ENCODE results near the gene MUC5B. TPM values are rescaled to one million over a fixed set of nuclear protein-coding genes. Genes with fewer than 3 reads are reported as not detected.

The MUC5B gene
- total and polyA plus RNA-seq, 2 of the 13 experiments (the other 11 are each of a cell fraction or from before 2014, with no cell fraction given), result 0.01 TPM; not detected in 1

GRCh38 chr11:1202154-1202775 is 20.6 kb upstream of the MUC5B start (continued):
- no peak for TF ChIP-seq CEBPB (IDR thresholded peaks at IDR 0.05; ENCODE audit: borderline replicate concordance, low read depth, low read length)
- no peak for TF ChIP-seq KDM1A (CRISPR knock-in tag; IDR thresholded peaks at IDR 0.05)
- TF ChIP-seq SIN3A (IDR thresholded peaks at IDR 0.05; ENCODE audit: borderline replicate concordance, low read depth, low read length), result no peak
- TF ChIP-seq, protein P1, sequence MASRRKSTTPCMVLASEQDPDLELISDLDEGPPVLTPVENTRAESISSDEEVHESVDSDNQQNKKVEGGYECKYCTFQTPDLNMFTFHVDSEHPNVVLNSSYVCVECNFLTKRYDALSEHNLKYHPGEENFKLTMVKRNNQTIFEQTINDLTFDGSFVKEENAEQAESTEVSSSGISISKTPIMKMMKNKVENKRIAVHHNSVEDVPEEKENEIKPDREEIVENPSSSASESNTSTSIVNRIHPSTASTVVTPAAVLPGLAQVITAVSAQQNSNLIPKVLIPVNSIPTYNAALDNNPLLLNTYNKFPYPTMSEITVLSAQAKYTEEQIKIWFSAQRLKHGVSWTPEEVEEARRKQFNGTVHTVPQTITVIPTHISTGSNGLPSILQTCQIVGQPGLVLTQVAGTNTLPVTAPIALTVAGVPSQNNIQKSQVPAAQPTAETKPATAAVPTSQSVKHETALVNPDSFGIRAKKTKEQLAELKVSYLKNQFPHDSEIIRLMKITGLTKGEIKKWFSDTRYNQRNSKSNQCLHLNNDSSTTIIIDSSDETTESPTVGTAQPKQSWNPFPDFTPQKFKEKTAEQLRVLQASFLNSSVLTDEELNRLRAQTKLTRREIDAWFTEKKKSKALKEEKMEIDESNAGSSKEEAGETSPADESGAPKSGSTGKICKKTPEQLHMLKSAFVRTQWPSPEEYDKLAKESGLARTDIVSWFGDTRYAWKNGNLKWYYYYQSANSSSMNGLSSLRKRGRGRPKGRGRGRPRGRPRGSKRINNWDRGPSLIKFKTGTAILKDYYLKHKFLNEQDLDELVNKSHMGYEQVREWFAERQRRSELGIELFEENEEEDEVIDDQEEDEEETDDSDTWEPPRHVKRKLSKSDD (CRISPR knock-in tag; IDR thresholded peaks at IDR 0.05; ENCODE audit: low read depth), result no peak
- TF ChIP-seq MYC (CRISPR knock-in tag; IDR thresholded peaks at IDR 0.05; ENCODE audit: borderline replicate concordance), result no peak
- no peak for TF ChIP-seq ZNF350 (CRISPR knock-in tag; IDR thresholded peaks at IDR 0.05; ENCODE audit: borderline replicate concordance, low read depth)

- 42% methylated on average over 5 of the region's 32 CpGs for WGBS (ENCODE audit: low lambda C conversion rate)
- H2AFZ ChIP-seq (ENCODE audit: low read length), result no peak overlapping the region
- H3K27ac ChIP-seq (ENCODE audit: extremely low read length, insufficient read depth, low read length), result no peak overlapping the region
- DNase-seq (ENCODE audit: low spot score) (peak; percentile 24), FAIRE-seq (no peak), ATAC-seq (peak; percentile 80)
- H4K20me1 ChIP-seq (ENCODE audit: insufficient read depth, low read length), result no peaks in the 10 kb centered on the region
- ChIA-PET POLR2A (interaction anchor here (0.8 kb wide), 1 partner anchor 312 kb away, joined by 3 read pairs; no protein-coding TSS in a partner anchor), CTCF (ENCODE audit: low intra/inter-chr PET ratio, low total read pairs) (interaction anchor here (1.4 to 1.5 kb wide), 2 partner anchors 30 to 312 kb away, joined by 4 to 11 read pairs; no protein-coding TSS in a partner anchor)
- H3K4me1 ChIP-seq (ENCODE audit: insufficient read depth, low read length), result 0 out of 2 replicates have a peak, but pooled peaks cover 3% of the 10 kb centered on the region
- no peak overlapping the region; the same call in 1 of the 2 replicates for H3K4me2 ChIP-seq (ENCODE audit: low read depth, low read length)
- H3K36me3 ChIP-seq (replicated peaks in 1 of 2; ENCODE audit: control insufficient read depth in 1 of 2, insufficient read depth in 2 of 2, low read length in 2 of 2), result no peaks in the 10 kb centered on the region
- no peak overlapping the region for H3K9ac ChIP-seq (ENCODE audit: insufficient read depth, low read depth, low read length)
- in situ Hi-C loops (cut with HindIII; ENCODE audit: extremely low pct_ligation_motif_present, low pct_unique_long_range_greater_than_20kb) (no loop called here), intact Hi-C loops (cut with micrococcal nuclease; ENCODE audit: unreplicated experiment) (loop anchor here (1.0 to 10.0 kb wide), 3 partner anchors 30 to 312 kb away; no protein-coding TSS in a partner anchor)
- no TSS peak for BruUV-seq (replicated peaks)
- H3K27me3 ChIP-seq (ENCODE audit: control insufficient read depth in 1 of 2, insufficient read depth in 2 of 2, low read length in 2 of 2), result peaks cover 48 to 83% of the 10 kb centered on the region in 2 experiments
- no peaks in the 10 kb centered on the region for H3K9me3 ChIP-seq (ENCODE audit: low read length)
- no peaks in the 10 kb centered on the region for H3K79me2 ChIP-seq (ENCODE audit: insufficient read depth, low read length)
- H3K4me3 ChIP-seq (replicated peaks in 1 of 3; ENCODE audit: insufficient read depth in 1 of 3, low read depth in 2 of 3, low read length in 3 of 3), result peak overlapping the region in 1 of 3 experiments; percentile 21; a peak in 1 of 6 replicates
- TF ChIP-seq MAX (IDR thresholded peaks at IDR 0.05) (peak; percentile 36; the same call in 1 of the 2 replicates), ZBED4 (CRISPR knock-in tag; IDR thresholded peaks at IDR 0.05; ENCODE audit: borderline replicate concordance) (0 out of 2 replicates have a peak, but pooled peaks have one; percentile 39), MYC (CRISPR knock-in tag; IDR thresholded peaks at IDR 0.05; ENCODE audit: borderline replicate concordance) (peak; percentile 29; the same call in 1 of the 2 replicates), KLF16 (CRISPR knock-in tag; IDR thresholded peaks at IDR 0.05) (0 out of 4 replicates have a peak, but pooled peaks of 1 of the 2 experiments have one; percentile 20), PATZ1 (CRISPR knock-in tag; IDR thresholded peaks at IDR 0.05) (peak; percentile 40; the same call in 1 of the 2 replicates)
These were observed 19.9 kb upstream of the MUC5B start for GRCh38 chr11:1202776-1203504.

Data from HepG2 (cell line).